Right atrium auricular region (tissue), 2 donors: Measurements from ENCODE around the gene EDN3. TPM values are rescaled to one million over a fixed set of nuclear protein-coding genes. Genes with fewer than 3 reads are reported as not detected.
"Not testable (repeated sequence)": the region's sequence is repeated elsewhere in the genome, so short reads cannot be mapped to it uniquely, and the experiment has no call there.

Experiments
- DNase-seq: peaks from one replicate; pipeline ENCODE4 v3.0.0-alpha.2; 2019; ENCODE audit warnings: low spot score
- H3K27ac ChIP-seq, 2 donors: fragments of 200-600 bp; sonication (generic); 1 replicate in 1 of 2; 2 replicates in 1 of 2; pipeline ENCODE4 v1.5.1; 2016 to 2019
- H3K27me3 ChIP-seq, 2 donors: fragments of 200-600 bp; sonication (generic); one replicate each; pipeline versions ENCODE4 v1.5.1 to v1.6.0; 2017 to 2019
- H3K36me3 ChIP-seq: fragments of 200-600 bp; sonication (generic); one replicate; pipeline ENCODE4 v1.5.1; 2016
- H3K4me1 ChIP-seq, 2 donors: fragments of 200-600 bp; sonication (generic); one replicate each; pipeline versions ENCODE4 v1.5.1 to v1.6.0; 2017 to 2019
- H3K4me3 ChIP-seq, 2 donors: fragments of 200-600 bp; sonication (generic); 1 replicate in 1 of 2; 2 replicates in 1 of 2; pipeline ENCODE4 v1.5.1; 2017 to 2019; ENCODE audit warnings: mild to moderate bottlenecking in 1 of 2, moderate library complexity in 1 of 2
- H3K9me3 ChIP-seq, 2 donors: fragments of 200-600 bp; sonication (generic); one replicate each; pipeline ENCODE4 v1.5.1; 2019
- CTCF ChIP-seq, 2 donors: fragments of 200-600 bp; sonication (generic); IDR thresholded peaks; one replicate each; pipeline ENCODE4 v1.5.1; 2019; ENCODE audit warnings: antibody characterized with exemption in 2 of 2
- total RNA-seq, 2 donors: library from RNA; depleted of rRNA; stranded (reverse); fragments of >200 nt; gene quantifications; one replicate each; pipeline ENCODE4 v1.1.0, GENCODE V29; 2016

EDN3 gene
- total RNA-seq, 2 donors from 2014 or later, result not detected

- no peaks in the 10 kb centered on the region for H3K36me3 ChIP-seq
- H3K27me3 ChIP-seq, result no peaks in the 10 kb centered on the region
- no peak for TF ChIP-seq CTCF (IDR thresholded peaks at IDR 0.05)
Observed at GRCh38 chr20:59333260-59333845, 32.9 kb downstream of the EDN3 start.

GRCh38 chr20:59333951-59334350 is 33.5 kb downstream of the EDN3 start:
- Histone ChIP-seq H3K36me3 (no peaks in the 10 kb centered on the region), H3K4me3 (no peak overlapping the region), H3K27ac (no peak overlapping the region), H3K9me3 (no peaks in the 10 kb centered on the region), H3K4me1 (no peaks in the 10 kb centered on the region), H3K27me3 (no peaks in the 10 kb centered on the region)
- TF ChIP-seq CTCF (IDR thresholded peaks at IDR 0.05), result no peak
- DNase-seq, result no peak

More at GRCh38 chr20:59333260-59333845, 32.9 kb downstream of the EDN3 start:
- Histone ChIP-seq H3K9me3 (no peaks in the 10 kb centered on the region), H3K4me3 (no peak overlapping the region), H3K4me1 (no peaks in the 10 kb centered on the region), H3K27ac (no peak overlapping the region)
- DNase-seq, result no peak

- no peak for TF ChIP-seq CTCF (IDR thresholded peaks at IDR 0.05)
- no peaks in the 10 kb centered on the region for H3K4me1 ChIP-seq
- H3K27me3 ChIP-seq, result no peaks in the 10 kb centered on the region
- no peak overlapping the region for H3K27ac ChIP-seq
- H3K4me3 ChIP-seq, result no peak overlapping the region
- H3K36me3 ChIP-seq, result no peaks in the 10 kb centered on the region
- no peak for DNase-seq
- no peaks in the 10 kb centered on the region for H3K9me3 ChIP-seq
Observed at GRCh38 chr20:59334651-59335300, 34.4 kb downstream of the EDN3 start.

GRCh38 chr20:59335377-59335776 is 35.0 kb downstream of the EDN3 start:
- Histone ChIP-seq H3K4me1 (no peaks in the 10 kb centered on the region), H3K27ac (no peak overlapping the region), H3K36me3 (no peaks in the 10 kb centered on the region), H3K9me3 (no peaks in the 10 kb centered on the region), H3K27me3 (no peaks in the 10 kb centered on the region), H3K4me3 (no peak overlapping the region)
- no peak for DNase-seq
- TF ChIP-seq CTCF (IDR thresholded peaks at IDR 0.05), result no peak

DNA sequence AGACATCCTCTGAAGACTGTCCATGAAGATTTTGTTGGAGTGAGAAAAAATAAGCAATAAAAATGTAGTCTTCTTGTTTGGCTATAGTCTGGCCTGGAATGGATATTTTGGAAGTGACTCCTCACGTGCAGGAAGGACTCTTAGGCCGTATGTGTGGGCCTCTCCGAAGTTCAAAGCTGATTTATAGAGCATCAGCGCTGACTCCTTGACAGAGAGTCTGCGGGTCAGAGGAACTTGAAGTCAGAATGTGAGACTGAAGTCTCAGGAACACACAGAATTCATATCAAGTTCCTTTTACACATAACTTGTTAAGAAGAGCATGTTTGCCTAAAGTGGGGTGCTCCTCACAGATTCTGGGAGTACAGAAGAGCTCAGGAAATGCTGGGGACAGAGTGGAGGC is 36.1 kb downstream of the EDN3 start:
- Histone ChIP-seq H3K36me3 (no peaks in the 10 kb centered on the region), H3K27ac (no peak overlapping the region), H3K4me1 (no peaks in the 10 kb centered on the region), H3K4me3 (no peak overlapping the region), H3K27me3 (no peaks in the 10 kb centered on the region), H3K9me3 (no peaks in the 10 kb centered on the region)
- no peak for DNase-seq
- no peak for TF ChIP-seq CTCF (IDR thresholded peaks at IDR 0.05)

GRCh38 chr20:59338444-59338843 is 38.0 kb downstream of the EDN3 start:
- not testable (repeated sequence) for H3K27ac ChIP-seq, H3K27me3 ChIP-seq, H3K9me3 ChIP-seq, H3K4me1 ChIP-seq, DNase-seq, H3K36me3 ChIP-seq, H3K4me3 ChIP-seq
